WTC11 (cell line): ENCODE measurements around the gene ADARB2. TPM values are rescaled to one million over a fixed set of nuclear protein-coding genes. Genes with fewer than 3 reads are reported as not detected.

Source experiments
- ATAC-seq: fragments of 200-7000 bp; cut with Tn5 transposase; 2 replicates; pipeline ENCODE4 v1.10.0; 2021; ENCODE audit warnings: mild to moderate bottlenecking, moderate library complexity
- CTCF ChIA-PET: fragments of 300-600 bp; sonication (Branson Sonifier 250); formaldehyde crosslinking; loops from one replicate; lab custom pipeline; 2021; ENCODE audit warnings: antibody characterized with exemption; lab: Charles Lee
- POLR2A ChIA-PET: fragments of 350-600 bp; sonication (Branson Sonifier 250); formaldehyde crosslinking; loops from one replicate; lab custom pipeline; 2021; ENCODE audit warnings: antibody characterized with exemption; lab: Charles Lee
- DNase-seq: peaks from one replicate; pipeline ENCODE4 v3.0.0; 2021; ENCODE audit warnings: low spot score
- H3K27ac Mint-ChIP-seq: 2 replicates; pipeline ENCODE4 v1.8.0; 2021; ENCODE audit warnings: mixed read lengths
- H3K27me3 Mint-ChIP-seq: 2 replicates; pipeline ENCODE4 v1.8.0; 2021; ENCODE audit warnings: low read depth, mild to moderate bottlenecking, moderate library complexity, mixed read lengths
- H3K36me3 Mint-ChIP-seq: 2 replicates; pipeline ENCODE4 v1.8.0; 2021; ENCODE audit warnings: mixed read lengths
- H3K4me1 Mint-ChIP-seq: 2 replicates; pipeline ENCODE4 v1.8.0; 2022; ENCODE audit warnings: mixed read lengths
- H3K4me3 Mint-ChIP-seq: 2 replicates; pipeline ENCODE4 v1.8.0; 2021; ENCODE audit warnings: mild to moderate bottlenecking, moderate library complexity, mixed read lengths
- H3K9me3 Mint-ChIP-seq: 2 replicates; pipeline ENCODE4 v1.8.0; 2021; ENCODE audit warnings: mixed read lengths
- CREM ChIP-seq: sonication (generic); formaldehyde crosslinking; IDR thresholded peaks from 2 replicates; pipeline ENCODE4 v1.8.1; 2022; ENCODE audit warnings: mild to moderate bottlenecking, missing genetic modification reagents, moderate library complexity
- ELF4 ChIP-seq: sonication (generic); formaldehyde crosslinking; IDR thresholded peaks from 2 replicates; pipeline ENCODE4 v1.8.1; 2022; ENCODE audit warnings: low read depth, mild to moderate bottlenecking, moderate library complexity, missing genetic modification reagents
- FOXP1 ChIP-seq: sonication (generic); formaldehyde crosslinking; IDR thresholded peaks from 2 replicates; pipeline ENCODE4 v1.8.0; 2022; ENCODE audit warnings: missing genetic modification reagents, mild to moderate bottlenecking, moderate library complexity, borderline replicate concordance
- IRF2 ChIP-seq: sonication (generic); formaldehyde crosslinking; IDR thresholded peaks from 2 replicates; pipeline ENCODE4 v1.8.0; 2022; ENCODE audit warnings: low read depth, missing genetic modification reagents, borderline replicate concordance
- JAZF1 ChIP-seq: fragments of 250-450 bp; sonication (Bioruptor Pico); IDR thresholded peaks from 2 replicates; pipeline ENCODE4 v1.9.0; 2021; ENCODE audit warnings: moderate library complexity, mild to moderate bottlenecking, inconsistent platforms
- KAT7 ChIP-seq: sonication (generic); formaldehyde crosslinking; IDR thresholded peaks from 2 replicates; pipeline ENCODE4 v1.8.1; 2023; ENCODE audit warnings: missing genetic modification reagents, mild to moderate bottlenecking, borderline replicate concordance
- NR1H2 ChIP-seq: sonication (generic); formaldehyde crosslinking; IDR thresholded peaks from 2 replicates; pipeline ENCODE4 v1.9.0; 2021; ENCODE audit warnings: mild to moderate bottlenecking, moderate library complexity, missing genetic modification reagents
- NR2C2 ChIP-seq: sonication (generic); formaldehyde crosslinking; IDR thresholded peaks from 2 replicates; pipeline ENCODE4 v1.8.0; 2022; ENCODE audit warnings: mild to moderate bottlenecking, missing genetic modification reagents
- RELA ChIP-seq: sonication (generic); formaldehyde crosslinking; IDR thresholded peaks from 2 replicates; pipeline ENCODE4 v1.8.1; 2022; ENCODE audit warnings: missing genetic modification reagents, mild to moderate bottlenecking, borderline replicate concordance
- SMAD3 ChIP-seq: sonication (generic); formaldehyde crosslinking; IDR thresholded peaks from 2 replicates; pipeline ENCODE4 v1.8.0; 2022; ENCODE audit warnings: missing genetic modification reagents, mild to moderate bottlenecking, borderline replicate concordance
- SMAD4 ChIP-seq: sonication (generic); formaldehyde crosslinking; IDR thresholded peaks from 2 replicates; pipeline ENCODE4 v1.8.0; 2022; ENCODE audit warnings: mild to moderate bottlenecking, missing genetic modification reagents
- SP1 ChIP-seq: sonication (generic); formaldehyde crosslinking; conservative IDR thresholded peaks from 2 replicates; pipeline ENCODE4 v1.8.1; 2022; ENCODE audit warnings: missing genetic modification reagents
- TEAD1 ChIP-seq: sonication (generic); formaldehyde crosslinking; IDR thresholded peaks from 2 replicates; pipeline ENCODE4 v1.8.0; 2022; ENCODE audit warnings: mild to moderate bottlenecking, missing genetic modification reagents
- ZNF423 ChIP-seq: fragments of 250-450 bp; sonication (Bioruptor Pico); IDR thresholded peaks from 2 replicates; pipeline ENCODE4 v2.1.2; 2022; ENCODE audit warnings: mild to moderate bottlenecking, moderate library complexity
- ZNF671 ChIP-seq: fragments of 250-450 bp; sonication (Bioruptor Pico); IDR thresholded peaks from 2 replicates; pipeline ENCODE4 v1.8.0; 2021; ENCODE audit warnings: mild to moderate bottlenecking
- total RNA-seq: library from RNA; stranded (reverse); gene quantifications from 3 replicates; pipeline ENCODE4 v1.2.3, GENCODE V29; 2021
- TF ChIP-seq, protein P1 (sequence below): fragments of 250-450 bp; sonication (Bioruptor Pico); conservative IDR thresholded peaks from 2 replicates; pipeline ENCODE4 v1.9.0; 2021; ENCODE audit warnings: mild to moderate bottlenecking
- TF ChIP-seq, protein P2 (sequence below): sonication (generic); formaldehyde crosslinking; IDR thresholded peaks from 2 replicates; pipeline ENCODE4 v1.8.0; 2023; ENCODE audit warnings: missing genetic modification reagents, mild to moderate bottlenecking, borderline replicate concordance
- TF ChIP-seq, protein P3 (sequence below): sonication (generic); formaldehyde crosslinking; IDR thresholded peaks from 2 replicates; pipeline ENCODE4 v1.8.1; 2023; ENCODE audit warnings: mild to moderate bottlenecking, missing genetic modification reagents, borderline replicate concordance
- TF ChIP-seq, protein P4 (sequence below): sonication (generic); formaldehyde crosslinking; IDR thresholded peaks from 2 replicates; pipeline ENCODE4 v1.8.1; 2022; ENCODE audit warnings: mild to moderate bottlenecking, moderate library complexity, missing genetic modification reagents
- TF ChIP-seq, protein P5 (sequence below): sonication (generic); formaldehyde crosslinking; IDR thresholded peaks from 2 replicates; pipeline ENCODE4 v1.8.0; 2022; ENCODE audit warnings: missing genetic modification reagents

Gene ADARB2
- total RNA-seq, 1 experiment from 2014 or later: 3.7 TPM

DNA sequence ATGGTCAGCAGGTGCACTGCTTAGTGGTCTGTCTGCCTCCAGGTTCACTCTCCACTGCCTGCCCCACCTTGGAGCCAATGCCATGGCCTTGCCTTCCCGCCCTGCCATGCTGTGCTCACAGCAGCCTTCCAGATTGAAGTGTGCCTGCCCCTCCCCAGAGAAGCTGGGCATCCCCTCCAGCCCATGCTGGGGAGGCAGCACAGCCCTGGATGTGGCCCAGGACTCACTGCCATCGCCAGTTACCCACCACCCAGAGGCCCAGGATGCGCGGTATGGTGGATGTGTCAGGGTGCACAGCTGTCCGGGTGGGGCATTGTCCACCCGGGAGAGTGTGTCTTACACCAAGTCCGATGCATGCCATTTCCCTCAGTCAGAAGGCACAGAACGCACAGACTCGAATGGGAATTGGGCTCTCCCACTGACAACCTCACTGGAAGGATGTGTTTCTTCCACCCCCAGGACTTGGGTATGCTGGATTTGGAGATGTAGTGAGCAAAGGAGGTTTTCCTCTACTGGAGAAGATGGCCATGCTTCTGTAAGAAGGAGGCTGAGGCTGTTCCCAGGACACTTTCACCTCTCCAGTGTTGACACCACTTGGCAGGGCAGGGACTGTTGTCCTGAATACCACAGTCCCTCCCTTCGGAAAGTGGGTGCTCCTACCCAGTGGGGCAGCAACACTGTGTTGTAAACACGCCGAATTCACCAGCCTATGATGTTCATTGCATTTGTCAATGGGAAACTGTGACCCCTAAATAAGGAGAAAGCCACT, 122.0 kb downstream of the ADARB2 start:
- H3K9me3 Mint-ChIP-seq: peaks cover 16% of the 10 kb centered on the region
- peaks cover 4% of the 10 kb centered on the region for H3K27me3 Mint-ChIP-seq
- POLR2A ChIA-PET: no interaction called here
- CTCF ChIA-PET: no interaction called here
- peaks cover 35% of the 10 kb centered on the region for H3K4me1 Mint-ChIP-seq
- TF ChIP-seq, protein P1, sequence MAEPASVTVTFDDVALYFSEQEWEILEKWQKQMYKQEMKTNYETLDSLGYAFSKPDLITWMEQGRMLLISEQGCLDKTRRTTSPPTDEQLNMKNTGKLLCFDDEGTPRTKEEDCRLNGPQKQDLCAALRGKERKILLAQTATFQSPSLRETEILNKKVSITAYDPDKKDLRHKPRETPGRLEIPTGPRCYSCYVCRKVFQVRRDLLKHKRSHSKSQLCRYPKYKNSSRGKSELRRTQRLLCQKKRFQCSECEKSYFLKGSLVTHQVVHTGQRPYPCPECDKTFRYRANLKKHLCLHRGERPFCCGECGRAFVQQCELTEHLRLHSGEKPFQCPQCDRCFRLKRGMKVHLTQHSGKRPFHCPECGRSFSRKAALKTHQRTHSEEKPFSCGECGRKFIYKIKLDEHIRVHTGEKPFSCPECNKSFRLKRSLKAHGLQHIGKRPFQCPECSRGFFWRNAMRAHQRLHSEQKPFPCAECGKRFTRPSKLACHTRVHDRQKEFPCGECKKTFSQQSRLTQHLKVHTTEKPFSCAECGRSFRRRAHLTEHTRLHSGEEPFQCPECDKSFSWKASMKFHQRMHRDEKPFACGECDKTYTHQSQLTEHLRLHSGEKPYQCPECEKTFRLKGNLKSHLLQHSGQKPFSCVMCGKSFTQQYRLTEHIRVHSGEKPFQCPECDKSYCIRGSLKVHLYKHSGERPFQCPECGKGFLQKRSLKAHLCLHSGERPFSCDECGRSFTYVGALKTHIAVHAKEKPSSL (CRISPR knock-in tag): no peak
- TF ChIP-seq KAT7 (CRISPR knock-in tag): no peak
- TF ChIP-seq, protein P2, sequence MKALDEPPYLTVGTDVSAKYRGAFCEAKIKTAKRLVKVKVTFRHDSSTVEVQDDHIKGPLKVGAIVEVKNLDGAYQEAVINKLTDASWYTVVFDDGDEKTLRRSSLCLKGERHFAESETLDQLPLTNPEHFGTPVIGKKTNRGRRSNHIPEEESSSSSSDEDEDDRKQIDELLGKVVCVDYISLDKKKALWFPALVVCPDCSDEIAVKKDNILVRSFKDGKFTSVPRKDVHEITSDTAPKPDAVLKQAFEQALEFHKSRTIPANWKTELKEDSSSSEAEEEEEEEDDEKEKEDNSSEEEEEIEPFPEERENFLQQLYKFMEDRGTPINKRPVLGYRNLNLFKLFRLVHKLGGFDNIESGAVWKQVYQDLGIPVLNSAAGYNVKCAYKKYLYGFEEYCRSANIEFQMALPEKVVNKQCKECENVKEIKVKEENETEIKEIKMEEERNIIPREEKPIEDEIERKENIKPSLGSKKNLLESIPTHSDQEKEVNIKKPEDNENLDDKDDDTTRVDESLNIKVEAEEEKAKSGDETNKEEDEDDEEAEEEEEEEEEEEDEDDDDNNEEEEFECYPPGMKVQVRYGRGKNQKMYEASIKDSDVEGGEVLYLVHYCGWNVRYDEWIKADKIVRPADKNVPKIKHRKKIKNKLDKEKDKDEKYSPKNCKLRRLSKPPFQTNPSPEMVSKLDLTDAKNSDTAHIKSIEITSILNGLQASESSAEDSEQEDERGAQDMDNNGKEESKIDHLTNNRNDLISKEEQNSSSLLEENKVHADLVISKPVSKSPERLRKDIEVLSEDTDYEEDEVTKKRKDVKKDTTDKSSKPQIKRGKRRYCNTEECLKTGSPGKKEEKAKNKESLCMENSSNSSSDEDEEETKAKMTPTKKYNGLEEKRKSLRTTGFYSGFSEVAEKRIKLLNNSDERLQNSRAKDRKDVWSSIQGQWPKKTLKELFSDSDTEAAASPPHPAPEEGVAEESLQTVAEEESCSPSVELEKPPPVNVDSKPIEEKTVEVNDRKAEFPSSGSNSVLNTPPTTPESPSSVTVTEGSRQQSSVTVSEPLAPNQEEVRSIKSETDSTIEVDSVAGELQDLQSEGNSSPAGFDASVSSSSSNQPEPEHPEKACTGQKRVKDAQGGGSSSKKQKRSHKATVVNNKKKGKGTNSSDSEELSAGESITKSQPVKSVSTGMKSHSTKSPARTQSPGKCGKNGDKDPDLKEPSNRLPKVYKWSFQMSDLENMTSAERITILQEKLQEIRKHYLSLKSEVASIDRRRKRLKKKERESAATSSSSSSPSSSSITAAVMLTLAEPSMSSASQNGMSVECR: no peak
- TF ChIP-seq ZNF671 (CRISPR knock-in tag): no peak
- no peak for TF ChIP-seq NR2C2 (CRISPR knock-in tag)
- no peak for TF ChIP-seq JAZF1 (CRISPR knock-in tag)
- no peak for TF ChIP-seq SMAD4 (CRISPR knock-in tag)
- TF ChIP-seq CREM: no peak
- ATAC-seq: no peak
- H3K4me3 Mint-ChIP-seq: no peak overlapping the region
- DNase-seq: no peak
- H3K36me3 Mint-ChIP-seq: peaks cover 9% of the 10 kb centered on the region
- no peak overlapping the region for H3K27ac Mint-ChIP-seq

DNA sequence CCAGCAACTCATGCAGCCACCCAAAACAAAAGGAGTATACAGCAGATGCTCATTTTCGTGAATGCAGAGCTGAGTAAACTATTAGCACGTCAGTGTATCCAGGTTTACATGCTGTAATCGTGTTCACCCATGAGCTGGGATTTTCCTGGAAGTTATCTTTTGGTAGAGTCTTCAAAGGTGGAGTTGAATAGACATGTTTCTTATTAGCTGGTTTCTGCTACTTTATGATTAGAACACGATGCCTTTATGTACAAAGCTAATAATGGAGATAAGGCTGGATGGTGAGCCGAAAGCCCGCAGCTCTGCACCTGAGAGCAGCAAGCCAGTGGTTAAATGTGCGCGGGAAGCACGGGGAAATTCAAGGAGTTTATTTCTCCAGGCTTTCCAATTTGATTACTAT, 123.8 kb downstream of the ADARB2 start:
- ChIA-PET POLR2A (no interaction called here), CTCF (interaction anchor here (0.6 kb wide), 1 partner anchor 1413 kb away, joined by 3 read pairs; no protein-coding TSS in a partner anchor)
- Mint-ChIP-seq H3K9me3 (peaks cover 1% of the 10 kb centered on the region), H3K4me3 (no peak overlapping the region), H3K4me1 (peaks cover 49% of the 10 kb centered on the region), H3K27me3 (peaks cover 11% of the 10 kb centered on the region), H3K36me3 (peaks cover 2% of the 10 kb centered on the region), H3K27ac (no peak overlapping the region)
- ATAC-seq (no peak), DNase-seq (no peak)
- no peak for TF ChIP-seq SMAD3
- TF ChIP-seq SP1 (CRISPR knock-in tag): no peak
- TF ChIP-seq, protein P3, sequence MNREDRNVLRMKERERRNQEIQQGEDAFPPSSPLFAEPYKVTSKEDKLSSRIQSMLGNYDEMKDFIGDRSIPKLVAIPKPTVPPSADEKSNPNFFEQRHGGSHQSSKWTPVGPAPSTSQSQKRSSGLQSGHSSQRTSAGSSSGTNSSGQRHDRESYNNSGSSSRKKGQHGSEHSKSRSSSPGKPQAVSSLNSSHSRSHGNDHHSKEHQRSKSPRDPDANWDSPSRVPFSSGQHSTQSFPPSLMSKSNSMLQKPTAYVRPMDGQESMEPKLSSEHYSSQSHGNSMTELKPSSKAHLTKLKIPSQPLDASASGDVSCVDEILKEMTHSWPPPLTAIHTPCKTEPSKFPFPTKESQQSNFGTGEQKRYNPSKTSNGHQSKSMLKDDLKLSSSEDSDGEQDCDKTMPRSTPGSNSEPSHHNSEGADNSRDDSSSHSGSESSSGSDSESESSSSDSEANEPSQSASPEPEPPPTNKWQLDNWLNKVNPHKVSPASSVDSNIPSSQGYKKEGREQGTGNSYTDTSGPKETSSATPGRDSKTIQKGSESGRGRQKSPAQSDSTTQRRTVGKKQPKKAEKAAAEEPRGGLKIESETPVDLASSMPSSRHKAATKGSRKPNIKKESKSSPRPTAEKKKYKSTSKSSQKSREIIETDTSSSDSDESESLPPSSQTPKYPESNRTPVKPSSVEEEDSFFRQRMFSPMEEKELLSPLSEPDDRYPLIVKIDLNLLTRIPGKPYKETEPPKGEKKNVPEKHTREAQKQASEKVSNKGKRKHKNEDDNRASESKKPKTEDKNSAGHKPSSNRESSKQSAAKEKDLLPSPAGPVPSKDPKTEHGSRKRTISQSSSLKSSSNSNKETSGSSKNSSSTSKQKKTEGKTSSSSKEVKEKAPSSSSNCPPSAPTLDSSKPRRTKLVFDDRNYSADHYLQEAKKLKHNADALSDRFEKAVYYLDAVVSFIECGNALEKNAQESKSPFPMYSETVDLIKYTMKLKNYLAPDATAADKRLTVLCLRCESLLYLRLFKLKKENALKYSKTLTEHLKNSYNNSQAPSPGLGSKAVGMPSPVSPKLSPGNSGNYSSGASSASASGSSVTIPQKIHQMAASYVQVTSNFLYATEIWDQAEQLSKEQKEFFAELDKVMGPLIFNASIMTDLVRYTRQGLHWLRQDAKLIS (CRISPR knock-in tag): no peak
- TF ChIP-seq, protein P4, sequence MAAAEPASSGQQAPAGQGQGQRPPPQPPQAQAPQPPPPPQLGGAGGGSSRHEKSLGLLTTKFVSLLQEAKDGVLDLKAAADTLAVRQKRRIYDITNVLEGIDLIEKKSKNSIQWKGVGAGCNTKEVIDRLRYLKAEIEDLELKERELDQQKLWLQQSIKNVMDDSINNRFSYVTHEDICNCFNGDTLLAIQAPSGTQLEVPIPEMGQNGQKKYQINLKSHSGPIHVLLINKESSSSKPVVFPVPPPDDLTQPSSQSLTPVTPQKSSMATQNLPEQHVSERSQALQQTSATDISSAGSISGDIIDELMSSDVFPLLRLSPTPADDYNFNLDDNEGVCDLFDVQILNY: no peak
- TF ChIP-seq RELA (CRISPR knock-in tag): no peak
- no peak for TF ChIP-seq FOXP1 (CRISPR knock-in tag)
- TF ChIP-seq, protein P5, sequence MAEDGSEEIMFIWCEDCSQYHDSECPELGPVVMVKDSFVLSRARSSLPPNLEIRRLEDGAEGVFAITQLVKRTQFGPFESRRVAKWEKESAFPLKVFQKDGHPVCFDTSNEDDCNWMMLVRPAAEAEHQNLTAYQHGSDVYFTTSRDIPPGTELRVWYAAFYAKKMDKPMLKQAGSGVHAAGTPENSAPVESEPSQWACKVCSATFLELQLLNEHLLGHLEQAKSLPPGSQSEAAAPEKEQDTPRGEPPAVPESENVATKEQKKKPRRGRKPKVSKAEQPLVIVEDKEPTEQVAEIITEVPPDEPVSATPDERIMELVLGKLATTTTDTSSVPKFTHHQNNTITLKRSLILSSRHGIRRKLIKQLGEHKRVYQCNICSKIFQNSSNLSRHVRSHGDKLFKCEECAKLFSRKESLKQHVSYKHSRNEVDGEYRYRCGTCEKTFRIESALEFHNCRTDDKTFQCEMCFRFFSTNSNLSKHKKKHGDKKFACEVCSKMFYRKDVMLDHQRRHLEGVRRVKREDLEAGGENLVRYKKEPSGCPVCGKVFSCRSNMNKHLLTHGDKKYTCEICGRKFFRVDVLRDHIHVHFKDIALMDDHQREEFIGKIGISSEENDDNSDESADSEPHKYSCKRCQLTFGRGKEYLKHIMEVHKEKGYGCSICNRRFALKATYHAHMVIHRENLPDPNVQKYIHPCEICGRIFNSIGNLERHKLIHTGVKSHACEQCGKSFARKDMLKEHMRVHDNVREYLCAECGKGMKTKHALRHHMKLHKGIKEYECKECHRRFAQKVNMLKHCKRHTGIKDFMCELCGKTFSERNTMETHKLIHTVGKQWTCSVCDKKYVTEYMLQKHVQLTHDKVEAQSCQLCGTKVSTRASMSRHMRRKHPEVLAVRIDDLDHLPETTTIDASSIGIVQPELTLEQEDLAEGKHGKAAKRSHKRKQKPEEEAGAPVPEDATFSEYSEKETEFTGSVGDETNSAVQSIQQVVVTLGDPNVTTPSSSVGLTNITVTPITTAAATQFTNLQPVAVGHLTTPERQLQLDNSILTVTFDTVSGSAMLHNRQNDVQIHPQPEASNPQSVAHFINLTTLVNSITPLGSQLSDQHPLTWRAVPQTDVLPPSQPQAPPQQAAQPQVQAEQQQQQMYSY (CRISPR knock-in tag): no peak
- TF ChIP-seq ELF4: no peak
- TF ChIP-seq TEAD1 (CRISPR knock-in tag): no peak
- TF ChIP-seq ZNF423 (CRISPR knock-in tag): no peak
- no peak for TF ChIP-seq NR1H2 (CRISPR knock-in tag)
- TF ChIP-seq IRF2 (CRISPR knock-in tag): no peak
